WTC11 (cell line): Measurements from ENCODE around the gene PKD2L2. TPM values are rescaled to one million over a fixed set of nuclear protein-coding genes. Genes with fewer than 3 reads are reported as not detected.

Source experiments
- ATAC-seq: fragments of 200-7000 bp; cut with Tn5 transposase; 2 replicates; pipeline ENCODE4 v1.10.0; 2021; ENCODE audit warnings: mild to moderate bottlenecking, moderate library complexity
- CTCF ChIA-PET: fragments of 300-600 bp; sonication (Branson Sonifier 250); formaldehyde crosslinking; loops from one replicate; lab custom pipeline; 2021; ENCODE audit warnings: antibody characterized with exemption; lab: Charles Lee
- POLR2A ChIA-PET: fragments of 350-600 bp; sonication (Branson Sonifier 250); formaldehyde crosslinking; loops from one replicate; lab custom pipeline; 2021; ENCODE audit warnings: antibody characterized with exemption; lab: Charles Lee
- DNase-seq: peaks from one replicate; pipeline ENCODE4 v3.0.0; 2021; ENCODE audit warnings: low spot score
- H3K27ac Mint-ChIP-seq: 2 replicates; pipeline ENCODE4 v1.8.0; 2021; ENCODE audit warnings: mixed read lengths
- H3K27me3 Mint-ChIP-seq: 2 replicates; pipeline ENCODE4 v1.8.0; 2021; ENCODE audit warnings: low read depth, mild to moderate bottlenecking, moderate library complexity, mixed read lengths
- H3K36me3 Mint-ChIP-seq: 2 replicates; pipeline ENCODE4 v1.8.0; 2021; ENCODE audit warnings: mixed read lengths
- H3K4me1 Mint-ChIP-seq: 2 replicates; pipeline ENCODE4 v1.8.0; 2022; ENCODE audit warnings: mixed read lengths
- H3K4me3 Mint-ChIP-seq: 2 replicates; pipeline ENCODE4 v1.8.0; 2021; ENCODE audit warnings: mild to moderate bottlenecking, moderate library complexity, mixed read lengths
- H3K9me3 Mint-ChIP-seq: 2 replicates; pipeline ENCODE4 v1.8.0; 2021; ENCODE audit warnings: mixed read lengths
- CREB1 ChIP-seq: sonication (generic); formaldehyde crosslinking; IDR thresholded peaks from 2 replicates; pipeline ENCODE4 v1.8.0; 2023; ENCODE audit warnings: mild to moderate bottlenecking, missing genetic modification reagents
- ELF4 ChIP-seq: sonication (generic); formaldehyde crosslinking; IDR thresholded peaks from 2 replicates; pipeline ENCODE4 v1.8.1; 2022; ENCODE audit warnings: low read depth, mild to moderate bottlenecking, moderate library complexity, missing genetic modification reagents
- FOXP1 ChIP-seq: sonication (generic); formaldehyde crosslinking; IDR thresholded peaks from 2 replicates; pipeline ENCODE4 v1.8.0; 2022; ENCODE audit warnings: missing genetic modification reagents, mild to moderate bottlenecking, moderate library complexity, borderline replicate concordance
- GTF2I ChIP-seq: fragments of 250-450 bp; sonication (Bioruptor Pico); conservative IDR thresholded peaks from 2 replicates; pipeline ENCODE4 v1.4.0; 2021; ENCODE audit warnings: mild to moderate bottlenecking
- NFYB ChIP-seq: sonication (generic); formaldehyde crosslinking; conservative IDR thresholded peaks from 2 replicates; pipeline ENCODE4 v1.8.0; 2022; ENCODE audit warnings: low read depth, missing genetic modification reagents
- SMAD3 ChIP-seq: sonication (generic); formaldehyde crosslinking; IDR thresholded peaks from 2 replicates; pipeline ENCODE4 v1.8.0; 2022; ENCODE audit warnings: missing genetic modification reagents, mild to moderate bottlenecking, borderline replicate concordance
- SMAD4 ChIP-seq: sonication (generic); formaldehyde crosslinking; IDR thresholded peaks from 2 replicates; pipeline ENCODE4 v1.8.0; 2022; ENCODE audit warnings: mild to moderate bottlenecking, missing genetic modification reagents
- TEAD1 ChIP-seq: sonication (generic); formaldehyde crosslinking; IDR thresholded peaks from 2 replicates; pipeline ENCODE4 v1.8.0; 2022; ENCODE audit warnings: mild to moderate bottlenecking, missing genetic modification reagents
- total RNA-seq: library from RNA; stranded (reverse); gene quantifications from 3 replicates; pipeline ENCODE4 v1.2.3, GENCODE V29; 2021
- TF ChIP-seq, protein P1 (sequence below): sonication (generic); formaldehyde crosslinking; IDR thresholded peaks from 2 replicates; pipeline ENCODE4 v1.8.0; 2022; ENCODE audit warnings: missing genetic modification reagents
- TF ChIP-seq, protein P2 (sequence below): sonication (generic); formaldehyde crosslinking; IDR thresholded peaks from 2 replicates; pipeline ENCODE4 v1.8.0; 2022; ENCODE audit warnings: mild to moderate bottlenecking, missing genetic modification reagents
- TF ChIP-seq, protein P3 (sequence below): sonication (generic); formaldehyde crosslinking; IDR thresholded peaks from 2 replicates; pipeline ENCODE4 v1.8.1; 2022; ENCODE audit warnings: mild to moderate bottlenecking, missing genetic modification reagents, moderate library complexity, borderline replicate concordance
- TF ChIP-seq, protein P4 (sequence below): fragments of 250-450 bp; sonication (Bioruptor Pico); conservative IDR thresholded peaks from 2 replicates; pipeline ENCODE4 v1.9.0; 2021; ENCODE audit warnings: mild to moderate bottlenecking
- TF ChIP-seq, protein P5 (sequence below): sonication (generic); formaldehyde crosslinking; IDR thresholded peaks from 2 replicates; pipeline ENCODE4 v1.8.1; 2023; ENCODE audit warnings: mild to moderate bottlenecking, missing genetic modification reagents
- TF ChIP-seq, protein P6 (sequence below): sonication (generic); formaldehyde crosslinking; IDR thresholded peaks from 2 replicates; pipeline ENCODE4 v1.8.1; 2023; ENCODE audit warnings: mild to moderate bottlenecking, missing genetic modification reagents
- TF ChIP-seq, protein P7 (sequence below): fragments of 250-450 bp; sonication (Bioruptor Pico); IDR thresholded peaks from 2 replicates; pipeline ENCODE4 v2.1.2; 2022; ENCODE audit warnings: mild to moderate bottlenecking, moderate library complexity

Gene PKD2L2
- total RNA-seq, 1 experiment from 2014 or later = not detected

DNA sequence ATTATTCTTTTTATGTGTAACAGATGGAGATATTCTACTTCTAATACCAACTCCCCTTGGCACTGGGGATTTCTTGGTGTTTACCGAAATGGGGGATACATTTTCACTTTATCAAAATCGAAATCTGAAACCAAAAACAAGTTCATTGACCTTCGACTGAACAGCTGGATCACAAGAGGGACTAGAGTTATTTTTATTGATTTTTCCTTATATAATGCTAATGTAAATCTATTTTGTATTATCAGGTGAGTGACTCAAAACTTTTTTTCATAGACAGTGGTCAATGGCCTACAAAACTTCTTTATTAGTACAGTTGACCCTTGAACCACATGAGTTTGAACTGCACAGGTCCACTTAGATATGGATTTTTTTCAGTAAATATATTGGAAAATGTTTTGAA is 10.2 kb downstream of the PKD2L2 start (continued):
- TF ChIP-seq, protein P1, sequence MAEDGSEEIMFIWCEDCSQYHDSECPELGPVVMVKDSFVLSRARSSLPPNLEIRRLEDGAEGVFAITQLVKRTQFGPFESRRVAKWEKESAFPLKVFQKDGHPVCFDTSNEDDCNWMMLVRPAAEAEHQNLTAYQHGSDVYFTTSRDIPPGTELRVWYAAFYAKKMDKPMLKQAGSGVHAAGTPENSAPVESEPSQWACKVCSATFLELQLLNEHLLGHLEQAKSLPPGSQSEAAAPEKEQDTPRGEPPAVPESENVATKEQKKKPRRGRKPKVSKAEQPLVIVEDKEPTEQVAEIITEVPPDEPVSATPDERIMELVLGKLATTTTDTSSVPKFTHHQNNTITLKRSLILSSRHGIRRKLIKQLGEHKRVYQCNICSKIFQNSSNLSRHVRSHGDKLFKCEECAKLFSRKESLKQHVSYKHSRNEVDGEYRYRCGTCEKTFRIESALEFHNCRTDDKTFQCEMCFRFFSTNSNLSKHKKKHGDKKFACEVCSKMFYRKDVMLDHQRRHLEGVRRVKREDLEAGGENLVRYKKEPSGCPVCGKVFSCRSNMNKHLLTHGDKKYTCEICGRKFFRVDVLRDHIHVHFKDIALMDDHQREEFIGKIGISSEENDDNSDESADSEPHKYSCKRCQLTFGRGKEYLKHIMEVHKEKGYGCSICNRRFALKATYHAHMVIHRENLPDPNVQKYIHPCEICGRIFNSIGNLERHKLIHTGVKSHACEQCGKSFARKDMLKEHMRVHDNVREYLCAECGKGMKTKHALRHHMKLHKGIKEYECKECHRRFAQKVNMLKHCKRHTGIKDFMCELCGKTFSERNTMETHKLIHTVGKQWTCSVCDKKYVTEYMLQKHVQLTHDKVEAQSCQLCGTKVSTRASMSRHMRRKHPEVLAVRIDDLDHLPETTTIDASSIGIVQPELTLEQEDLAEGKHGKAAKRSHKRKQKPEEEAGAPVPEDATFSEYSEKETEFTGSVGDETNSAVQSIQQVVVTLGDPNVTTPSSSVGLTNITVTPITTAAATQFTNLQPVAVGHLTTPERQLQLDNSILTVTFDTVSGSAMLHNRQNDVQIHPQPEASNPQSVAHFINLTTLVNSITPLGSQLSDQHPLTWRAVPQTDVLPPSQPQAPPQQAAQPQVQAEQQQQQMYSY = no peak
- TF ChIP-seq, protein P2, sequence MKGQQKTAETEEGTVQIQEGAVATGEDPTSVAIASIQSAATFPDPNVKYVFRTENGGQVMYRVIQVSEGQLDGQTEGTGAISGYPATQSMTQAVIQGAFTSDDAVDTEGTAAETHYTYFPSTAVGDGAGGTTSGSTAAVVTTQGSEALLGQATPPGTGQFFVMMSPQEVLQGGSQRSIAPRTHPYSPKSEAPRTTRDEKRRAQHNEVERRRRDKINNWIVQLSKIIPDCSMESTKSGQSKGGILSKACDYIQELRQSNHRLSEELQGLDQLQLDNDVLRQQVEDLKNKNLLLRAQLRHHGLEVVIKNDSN (CRISPR knock-in tag) = no peak
- TF ChIP-seq SMAD3 (CRISPR knock-in tag) = no peak
- TF ChIP-seq, all 79 proteins: peak for 0

DNA sequence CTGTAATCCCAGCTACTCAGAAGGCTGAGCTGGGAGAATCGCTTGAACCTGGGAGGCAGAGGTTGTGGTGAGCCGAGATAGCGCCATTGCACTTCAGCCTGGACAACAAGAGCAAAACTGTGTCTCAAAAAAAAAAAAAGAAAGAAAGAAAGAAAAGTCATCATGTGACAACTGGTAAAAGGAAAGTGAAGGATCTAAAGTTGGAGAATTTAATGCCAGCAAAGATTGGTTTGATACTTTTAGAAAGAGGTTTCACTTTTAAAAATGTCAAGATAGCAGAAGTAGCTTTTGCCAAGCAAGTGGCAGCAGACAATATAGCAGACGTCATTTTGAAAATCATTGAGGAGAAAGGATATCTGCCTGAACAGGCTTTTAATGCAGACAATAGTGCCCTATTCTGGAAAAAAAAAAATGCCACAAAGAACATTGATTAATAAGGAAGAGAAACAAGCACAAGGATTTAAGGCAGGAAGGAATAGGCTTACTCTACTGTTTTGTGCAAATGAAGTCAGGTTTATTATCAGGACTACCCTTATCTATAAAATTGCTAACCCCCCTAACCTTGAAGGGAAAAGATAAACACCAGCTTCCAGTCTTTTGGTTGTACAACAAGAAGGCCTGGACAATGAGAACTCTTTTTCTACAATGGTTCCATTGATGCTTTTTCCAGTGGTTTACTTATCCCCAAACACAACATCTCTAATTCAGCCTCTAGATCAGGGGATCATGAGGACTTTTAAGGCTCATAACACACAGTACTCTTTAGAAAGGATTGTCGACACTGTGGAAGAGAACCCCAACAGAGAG is 12.0 kb downstream of the PKD2L2 start:
- DNase-seq = no peak
- no peak overlapping the region for H3K27ac Mint-ChIP-seq
- no peaks in the 10 kb centered on the region for H3K36me3 Mint-ChIP-seq
- TF ChIP-seq, protein P3, sequence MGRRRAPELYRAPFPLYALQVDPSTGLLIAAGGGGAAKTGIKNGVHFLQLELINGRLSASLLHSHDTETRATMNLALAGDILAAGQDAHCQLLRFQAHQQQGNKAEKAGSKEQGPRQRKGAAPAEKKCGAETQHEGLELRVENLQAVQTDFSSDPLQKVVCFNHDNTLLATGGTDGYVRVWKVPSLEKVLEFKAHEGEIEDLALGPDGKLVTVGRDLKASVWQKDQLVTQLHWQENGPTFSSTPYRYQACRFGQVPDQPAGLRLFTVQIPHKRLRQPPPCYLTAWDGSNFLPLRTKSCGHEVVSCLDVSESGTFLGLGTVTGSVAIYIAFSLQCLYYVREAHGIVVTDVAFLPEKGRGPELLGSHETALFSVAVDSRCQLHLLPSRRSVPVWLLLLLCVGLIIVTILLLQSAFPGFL = no peak
- TF ChIP-seq SMAD4 = no peak
- TF ChIP-seq GTF2I = no peak
- TF ChIP-seq, protein P4, sequence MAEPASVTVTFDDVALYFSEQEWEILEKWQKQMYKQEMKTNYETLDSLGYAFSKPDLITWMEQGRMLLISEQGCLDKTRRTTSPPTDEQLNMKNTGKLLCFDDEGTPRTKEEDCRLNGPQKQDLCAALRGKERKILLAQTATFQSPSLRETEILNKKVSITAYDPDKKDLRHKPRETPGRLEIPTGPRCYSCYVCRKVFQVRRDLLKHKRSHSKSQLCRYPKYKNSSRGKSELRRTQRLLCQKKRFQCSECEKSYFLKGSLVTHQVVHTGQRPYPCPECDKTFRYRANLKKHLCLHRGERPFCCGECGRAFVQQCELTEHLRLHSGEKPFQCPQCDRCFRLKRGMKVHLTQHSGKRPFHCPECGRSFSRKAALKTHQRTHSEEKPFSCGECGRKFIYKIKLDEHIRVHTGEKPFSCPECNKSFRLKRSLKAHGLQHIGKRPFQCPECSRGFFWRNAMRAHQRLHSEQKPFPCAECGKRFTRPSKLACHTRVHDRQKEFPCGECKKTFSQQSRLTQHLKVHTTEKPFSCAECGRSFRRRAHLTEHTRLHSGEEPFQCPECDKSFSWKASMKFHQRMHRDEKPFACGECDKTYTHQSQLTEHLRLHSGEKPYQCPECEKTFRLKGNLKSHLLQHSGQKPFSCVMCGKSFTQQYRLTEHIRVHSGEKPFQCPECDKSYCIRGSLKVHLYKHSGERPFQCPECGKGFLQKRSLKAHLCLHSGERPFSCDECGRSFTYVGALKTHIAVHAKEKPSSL = no peak
- TF ChIP-seq CREB1 (CRISPR knock-in tag) = no peak
- TF ChIP-seq, protein P5, sequence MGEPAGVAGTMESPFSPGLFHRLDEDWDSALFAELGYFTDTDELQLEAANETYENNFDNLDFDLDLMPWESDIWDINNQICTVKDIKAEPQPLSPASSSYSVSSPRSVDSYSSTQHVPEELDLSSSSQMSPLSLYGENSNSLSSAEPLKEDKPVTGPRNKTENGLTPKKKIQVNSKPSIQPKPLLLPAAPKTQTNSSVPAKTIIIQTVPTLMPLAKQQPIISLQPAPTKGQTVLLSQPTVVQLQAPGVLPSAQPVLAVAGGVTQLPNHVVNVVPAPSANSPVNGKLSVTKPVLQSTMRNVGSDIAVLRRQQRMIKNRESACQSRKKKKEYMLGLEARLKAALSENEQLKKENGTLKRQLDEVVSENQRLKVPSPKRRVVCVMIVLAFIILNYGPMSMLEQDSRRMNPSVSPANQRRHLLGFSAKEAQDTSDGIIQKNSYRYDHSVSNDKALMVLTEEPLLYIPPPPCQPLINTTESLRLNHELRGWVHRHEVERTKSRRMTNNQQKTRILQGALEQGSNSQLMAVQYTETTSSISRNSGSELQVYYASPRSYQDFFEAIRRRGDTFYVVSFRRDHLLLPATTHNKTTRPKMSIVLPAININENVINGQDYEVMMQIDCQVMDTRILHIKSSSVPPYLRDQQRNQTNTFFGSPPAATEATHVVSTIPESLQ (CRISPR knock-in tag) = no peak
- no peak for TF ChIP-seq ELF4
- TF ChIP-seq FOXP1 (CRISPR knock-in tag) = no peak
- TF ChIP-seq TEAD1 = no peak
- TF ChIP-seq, protein P6, sequence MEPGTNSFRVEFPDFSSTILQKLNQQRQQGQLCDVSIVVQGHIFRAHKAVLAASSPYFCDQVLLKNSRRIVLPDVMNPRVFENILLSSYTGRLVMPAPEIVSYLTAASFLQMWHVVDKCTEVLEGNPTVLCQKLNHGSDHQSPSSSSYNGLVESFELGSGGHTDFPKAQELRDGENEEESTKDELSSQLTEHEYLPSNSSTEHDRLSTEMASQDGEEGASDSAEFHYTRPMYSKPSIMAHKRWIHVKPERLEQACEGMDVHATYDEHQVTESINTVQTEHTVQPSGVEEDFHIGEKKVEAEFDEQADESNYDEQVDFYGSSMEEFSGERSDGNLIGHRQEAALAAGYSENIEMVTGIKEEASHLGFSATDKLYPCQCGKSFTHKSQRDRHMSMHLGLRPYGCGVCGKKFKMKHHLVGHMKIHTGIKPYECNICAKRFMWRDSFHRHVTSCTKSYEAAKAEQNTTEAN (CRISPR knock-in tag) = no peak
- no peak for TF ChIP-seq NFYB (CRISPR knock-in tag)
- TF ChIP-seq, protein P7, sequence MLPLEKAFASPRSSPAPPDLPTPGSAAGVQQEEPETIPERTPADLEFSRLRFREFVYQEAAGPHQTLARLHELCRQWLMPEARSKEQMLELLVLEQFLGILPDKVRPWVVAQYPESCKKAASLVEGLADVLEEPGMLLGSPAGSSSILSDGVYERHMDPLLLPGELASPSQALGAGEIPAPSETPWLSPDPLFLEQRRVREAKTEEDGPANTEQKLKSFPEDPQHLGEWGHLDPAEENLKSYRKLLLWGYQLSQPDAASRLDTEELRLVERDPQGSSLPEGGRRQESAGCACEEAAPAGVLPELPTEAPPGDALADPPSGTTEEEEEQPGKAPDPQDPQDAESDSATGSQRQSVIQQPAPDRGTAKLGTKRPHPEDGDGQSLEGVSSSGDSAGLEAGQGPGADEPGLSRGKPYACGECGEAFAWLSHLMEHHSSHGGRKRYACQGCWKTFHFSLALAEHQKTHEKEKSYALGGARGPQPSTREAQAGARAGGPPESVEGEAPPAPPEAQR (CRISPR knock-in tag) = no peak
- H3K4me3 Mint-ChIP-seq = no peak overlapping the region
- no peak for ATAC-seq
- no peaks in the 10 kb centered on the region for H3K27me3 Mint-ChIP-seq
- ChIA-PET POLR2A (no interaction called here), CTCF (interaction anchor here (0.6 to 1.1 kb wide), 2 partner anchors 123 to 159 kb away, joined by 3 to 5 read pairs; no protein-coding TSS in a partner anchor)
- no peaks in the 10 kb centered on the region for H3K9me3 Mint-ChIP-seq
- H3K4me1 Mint-ChIP-seq = no peaks in the 10 kb centered on the region
